ENCODE data around the gene PPP6R2.

Gene PPP6R2

GRCh38 chr22:50434849-50435248, 91.7 kb downstream of the PPP6R2 start:
- no peak for TF ChIP-seq CTCF (IDR thresholded peaks at IDR 0.05; ENCODE audit: low read depth, low read length)
- DNase-seq (ENCODE audit: extremely low read depth, low read depth) = no peak

- no peak for TF ChIP-seq CTCF (IDR thresholded peaks at IDR 0.05; ENCODE audit: low read depth, low read length)
Measured at GRCh38 chr22:50435291-50436014, 92.3 kb downstream of the PPP6R2 start.

GRCh38 chr22:50436015-50436830, 93.1 kb downstream of the PPP6R2 start:
- DNase-seq (ENCODE audit: extremely low read depth, low read depth) = no peak
- TF ChIP-seq CTCF (IDR thresholded peaks at IDR 0.05; ENCODE audit: low read depth, low read length) = no peak

More at GRCh38 chr22:50435291-50436014, 92.3 kb downstream of the PPP6R2 start:
- DNase-seq (ENCODE audit: extremely low read depth, low read depth) = no peak

- no peak for TF ChIP-seq CTCF (IDR thresholded peaks at IDR 0.05; ENCODE audit: low read depth, low read length)
- no peak for DNase-seq (ENCODE audit: extremely low read depth, low read depth)
Measured at GRCh38 chr22:50436841-50437341, 93.8 kb downstream of the PPP6R2 start.

- no peak for TF ChIP-seq CTCF (IDR thresholded peaks at IDR 0.05; ENCODE audit: low read depth, low read length)
- no peak for DNase-seq (ENCODE audit: extremely low read depth, low read depth)
Measured at GRCh38 chr22:50437511-50438304, 94.6 kb downstream of the PPP6R2 start.

- TF ChIP-seq CTCF (IDR thresholded peaks at IDR 0.05; ENCODE audit: low read depth, low read length) = no peak
- no peak for DNase-seq (ENCODE audit: extremely low read depth, low read depth)
Measured at GRCh38 chr22:50438305-50439275, 95.5 kb downstream of the PPP6R2 start.

Measured in AG09319 (cell line).